ENCODE data around the gene HSF2.

The HSF2 gene

DNA sequence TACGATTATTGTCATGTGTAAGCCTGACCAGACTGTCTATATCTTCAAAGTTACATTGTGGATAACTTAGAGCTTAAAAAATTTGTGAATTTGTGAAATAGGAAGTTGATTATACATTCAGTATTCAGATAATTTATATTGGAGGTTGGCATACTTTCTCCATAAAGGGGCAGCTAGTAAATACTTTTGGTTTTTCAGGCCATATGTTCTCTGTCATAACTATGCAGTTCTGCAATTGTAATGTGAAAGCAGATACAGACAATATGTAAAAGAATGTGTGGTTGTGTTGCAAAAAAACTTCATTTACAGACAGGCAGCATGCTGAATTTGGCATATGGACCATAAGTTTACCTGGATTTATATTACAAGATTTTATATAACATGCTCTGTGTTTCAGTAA lies 29.3 kb downstream of the HSF2 start:
- Histone ChIP-seq H3K27me3 (replicated peaks) (no peaks in the 10 kb centered on the region), H3K36me3 (replicated peaks) (peaks cover 6% of the 10 kb centered on the region), H3K27ac (no peak overlapping the region), H3K4me3 (ENCODE audit: low read depth, low read length) (no peak overlapping the region)
- DNase-seq, result no peak
- TF ChIP-seq, protein P1, sequence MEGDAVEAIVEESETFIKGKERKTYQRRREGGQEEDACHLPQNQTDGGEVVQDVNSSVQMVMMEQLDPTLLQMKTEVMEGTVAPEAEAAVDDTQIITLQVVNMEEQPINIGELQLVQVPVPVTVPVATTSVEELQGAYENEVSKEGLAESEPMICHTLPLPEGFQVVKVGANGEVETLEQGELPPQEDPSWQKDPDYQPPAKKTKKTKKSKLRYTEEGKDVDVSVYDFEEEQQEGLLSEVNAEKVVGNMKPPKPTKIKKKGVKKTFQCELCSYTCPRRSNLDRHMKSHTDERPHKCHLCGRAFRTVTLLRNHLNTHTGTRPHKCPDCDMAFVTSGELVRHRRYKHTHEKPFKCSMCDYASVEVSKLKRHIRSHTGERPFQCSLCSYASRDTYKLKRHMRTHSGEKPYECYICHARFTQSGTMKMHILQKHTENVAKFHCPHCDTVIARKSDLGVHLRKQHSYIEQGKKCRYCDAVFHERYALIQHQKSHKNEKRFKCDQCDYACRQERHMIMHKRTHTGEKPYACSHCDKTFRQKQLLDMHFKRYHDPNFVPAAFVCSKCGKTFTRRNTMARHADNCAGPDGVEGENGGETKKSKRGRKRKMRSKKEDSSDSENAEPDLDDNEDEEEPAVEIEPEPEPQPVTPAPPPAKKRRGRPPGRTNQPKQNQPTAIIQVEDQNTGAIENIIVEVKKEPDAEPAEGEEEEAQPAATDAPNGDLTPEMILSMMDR (IDR thresholded peaks at IDR 0.05; ENCODE audit: low read depth, low read length, missing control alignments), result no peak
- in situ Hi-C loops (cut with HindIII; ENCODE audit: low pct_ligation_motif_present, low sequenced_read_pairs), result no loop called here

DNA sequence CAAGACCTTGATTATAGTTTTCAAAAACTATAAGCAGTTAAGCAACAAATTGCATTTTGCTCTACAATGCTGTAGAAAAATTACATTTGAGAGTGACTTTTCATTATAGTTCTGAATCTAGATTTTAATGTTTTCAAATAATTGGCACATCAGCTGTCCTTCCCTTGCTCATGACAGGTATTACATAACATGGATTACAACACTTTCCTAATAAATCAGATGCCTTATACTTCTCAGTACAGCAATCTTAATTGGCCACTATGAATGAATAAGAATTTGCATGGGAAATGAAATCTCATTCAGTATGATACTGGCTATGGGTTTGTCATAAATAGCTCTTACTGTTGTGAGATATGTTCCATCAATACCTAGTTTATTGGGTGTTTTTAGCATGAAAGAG lies 29.9 kb downstream of the HSF2 start:
- H3K27ac ChIP-seq, result no peak overlapping the region
- in situ Hi-C loops (cut with HindIII; ENCODE audit: low pct_ligation_motif_present, low sequenced_read_pairs), result no loop called here
- H3K36me3 ChIP-seq (replicated peaks), result peaks cover 6% of the 10 kb centered on the region
- TF ChIP-seq, protein P1 (IDR thresholded peaks at IDR 0.05; ENCODE audit: low read depth, low read length, missing control alignments), result no peak
- H3K4me3 ChIP-seq (ENCODE audit: low read depth, low read length), result no peak overlapping the region
- no peak for DNase-seq
- no peaks in the 10 kb centered on the region for H3K27me3 ChIP-seq (replicated peaks)

DNA sequence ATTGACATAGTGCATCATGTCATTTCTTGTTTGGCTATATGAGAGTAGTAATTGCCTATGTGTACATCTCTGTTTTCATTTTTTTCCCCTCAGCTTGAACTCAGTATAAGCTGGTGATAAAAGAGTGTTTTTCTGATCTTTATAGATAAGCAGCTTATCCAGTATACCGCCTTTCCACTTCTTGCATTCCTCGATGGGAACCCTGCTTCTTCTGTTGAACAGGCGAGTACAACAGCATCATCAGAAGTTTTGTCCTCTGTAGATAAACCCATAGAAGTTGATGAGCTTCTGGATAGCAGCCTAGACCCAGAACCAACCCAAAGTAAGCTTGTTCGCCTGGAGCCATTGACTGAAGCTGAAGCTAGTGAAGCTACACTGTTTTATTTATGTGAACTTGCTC lies 32.3 kb downstream of the HSF2 start:
- DNase-seq, result no peak
- Histone ChIP-seq H3K4me3 (ENCODE audit: low read depth, low read length) (no peak overlapping the region), H3K27me3 (replicated peaks) (no peaks in the 10 kb centered on the region), H3K36me3 (replicated peaks) (peaks cover 9% of the 10 kb centered on the region), H3K27ac (no peak overlapping the region)
- in situ Hi-C loops (cut with HindIII; ENCODE audit: low pct_ligation_motif_present, low sequenced_read_pairs), result no loop called here
- TF ChIP-seq, protein P1 (IDR thresholded peaks at IDR 0.05; ENCODE audit: low read depth, low read length, missing control alignments), result no peak

DNA sequence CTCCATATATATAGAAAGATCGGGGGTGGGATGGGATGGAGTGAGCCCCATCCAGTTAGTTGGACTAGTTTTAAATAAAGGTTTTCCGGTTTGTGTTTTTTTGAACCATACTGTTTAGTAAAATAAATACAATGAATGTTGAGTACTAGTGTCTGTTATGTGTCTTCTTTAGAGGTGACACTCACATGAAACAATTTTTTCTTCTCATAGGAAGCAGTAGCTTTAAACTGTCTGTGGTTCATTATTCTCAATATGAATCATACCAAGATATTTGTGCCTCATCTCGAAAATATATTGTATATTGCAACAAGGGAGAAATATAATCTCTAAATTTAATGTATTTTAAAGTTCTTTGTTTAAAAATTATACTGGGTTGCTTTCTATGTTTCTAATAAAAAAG lies 33.4 kb downstream of the HSF2 start:
- in situ Hi-C loops (cut with HindIII; ENCODE audit: low pct_ligation_motif_present, low sequenced_read_pairs), result no loop called here
- Histone ChIP-seq H3K36me3 (replicated peaks) (peaks cover 14% of the 10 kb centered on the region), H3K27me3 (replicated peaks) (no peaks in the 10 kb centered on the region), H3K4me3 (ENCODE audit: low read depth, low read length) (no peak overlapping the region), H3K27ac (no peak overlapping the region)
- TF ChIP-seq, protein P1 (IDR thresholded peaks at IDR 0.05; ENCODE audit: low read depth, low read length, missing control alignments), result no peak
- DNase-seq, result no peak

DNA sequence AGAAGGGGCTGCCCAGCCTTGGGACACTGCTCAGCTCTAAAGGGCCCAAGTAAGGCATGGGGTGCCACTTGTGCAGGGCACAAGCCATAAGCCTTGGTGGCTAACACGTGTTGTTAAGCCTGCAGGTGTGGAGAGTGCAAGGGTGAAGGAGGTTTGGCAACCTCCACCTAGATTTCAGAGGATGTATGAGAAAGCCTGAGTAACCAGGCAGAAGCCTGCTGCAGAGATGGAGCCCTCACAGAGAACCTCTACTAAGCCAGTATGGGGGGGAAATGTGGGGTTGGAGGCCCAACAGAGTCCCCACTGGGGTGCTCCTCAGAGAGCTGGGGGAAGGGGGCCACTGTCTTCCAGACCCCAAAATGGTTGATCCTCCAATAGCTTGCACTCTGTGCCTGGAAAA lies 39.5 kb downstream of the HSF2 start:
- no peak overlapping the region for H3K27ac ChIP-seq
- no peak overlapping the region for H3K4me3 ChIP-seq (ENCODE audit: low read depth, low read length)
- in situ Hi-C loops (cut with HindIII; ENCODE audit: low pct_ligation_motif_present, low sequenced_read_pairs), result no loop called here
- TF ChIP-seq, protein P1 (IDR thresholded peaks at IDR 0.05; ENCODE audit: low read depth, low read length, missing control alignments), result no peak
- H3K27me3 ChIP-seq (replicated peaks), result no peaks in the 10 kb centered on the region
- peaks cover 26% of the 10 kb centered on the region for H3K36me3 ChIP-seq (replicated peaks)
- DNase-seq, result no peak

GRCh38 chr6:122445274-122445673 lies 45.8 kb downstream of the HSF2 start:
- TF ChIP-seq, protein P1 (IDR thresholded peaks at IDR 0.05; ENCODE audit: low read depth, low read length, missing control alignments), result no peak
- in situ Hi-C loops (cut with HindIII; ENCODE audit: low pct_ligation_motif_present, low sequenced_read_pairs), result no loop called here
- Histone ChIP-seq H3K36me3 (replicated peaks) (peaks cover 29% of the 10 kb centered on the region), H3K4me3 (ENCODE audit: low read depth, low read length) (no peak overlapping the region), H3K27ac (no peak overlapping the region), H3K27me3 (replicated peaks) (no peaks in the 10 kb centered on the region)
- no peak for DNase-seq
